Activated CD8-positive, alpha-beta memory T cell treated with anti-CD3 and anti-CD28 coated beads for 36 hours (primary cell): ENCODE results near the gene SP140. TPM values are rescaled to one million over a fixed set of nuclear protein-coding genes. Genes with fewer than 3 reads are reported as not detected.
"Not testable (repeated sequence)": the region's sequence is repeated elsewhere in the genome, so short reads cannot be mapped to it uniquely, and the experiment has no call there.

Experiments
- CTCF ChIA-PET: fragments of 350-600 bp; sonication (Branson Sonifier 250); formaldehyde crosslinking; loops from one replicate; lab custom pipeline; 2021; ENCODE audit warnings: antibody characterized with exemption; lab: Charles Lee
- POLR2A ChIA-PET: fragments of 350-600 bp; sonication (Branson Sonifier 250); formaldehyde crosslinking; loops from one replicate; lab custom pipeline; 2021; ENCODE audit warnings: antibody characterized with exemption; lab: Charles Lee
- total RNA-seq, 2 experiments: library from RNA; stranded (reverse); gene quantifications; one replicate each; pipeline ENCODE4 v1.2.3, GENCODE V29; 2021

The SP140 gene
- total RNA-seq, 2 experiments from 2014 or later, result 110 to 112 TPM

DNA sequence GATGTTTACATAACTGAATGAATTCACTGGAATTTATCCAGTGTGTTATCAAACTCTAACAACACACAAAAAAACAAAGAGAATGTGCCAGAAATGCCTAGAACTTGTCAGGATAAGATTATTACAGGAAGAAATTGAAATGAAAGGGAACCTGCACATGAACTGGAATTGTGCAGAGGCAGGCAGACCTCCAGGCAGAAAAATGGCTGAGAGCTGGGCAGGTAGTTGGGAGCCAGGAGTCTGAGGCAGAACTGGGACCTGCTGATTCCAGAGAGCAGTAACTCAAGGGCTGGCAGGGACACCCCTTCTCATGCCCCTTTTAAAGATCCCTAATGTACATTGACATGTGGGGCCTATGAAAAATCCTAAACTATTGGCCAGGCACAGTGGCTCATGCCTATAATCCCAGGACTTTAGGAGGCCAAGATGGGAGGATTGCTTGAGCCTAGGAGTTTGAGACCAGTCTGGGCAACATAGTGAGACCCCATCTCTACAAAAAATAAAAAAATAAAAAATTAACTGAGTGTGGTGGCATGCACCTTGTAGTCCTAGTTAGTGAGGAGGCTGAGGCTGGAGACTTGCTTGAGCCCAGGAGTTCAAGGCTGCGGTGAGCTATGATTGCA is 5.1 kb upstream of the SP140 start:
- ChIA-PET POLR2A (interaction anchor here (0.9 kb wide), 1 partner anchor 18 kb away, joined by 3 read pairs; no protein-coding TSS in a partner anchor), CTCF (interaction anchor here (0.7 to 1.4 kb wide), 3 partner anchors 10 to 843 kb away, joined by 3 to 4 read pairs (median 3); no protein-coding TSS in a partner anchor)

DNA sequence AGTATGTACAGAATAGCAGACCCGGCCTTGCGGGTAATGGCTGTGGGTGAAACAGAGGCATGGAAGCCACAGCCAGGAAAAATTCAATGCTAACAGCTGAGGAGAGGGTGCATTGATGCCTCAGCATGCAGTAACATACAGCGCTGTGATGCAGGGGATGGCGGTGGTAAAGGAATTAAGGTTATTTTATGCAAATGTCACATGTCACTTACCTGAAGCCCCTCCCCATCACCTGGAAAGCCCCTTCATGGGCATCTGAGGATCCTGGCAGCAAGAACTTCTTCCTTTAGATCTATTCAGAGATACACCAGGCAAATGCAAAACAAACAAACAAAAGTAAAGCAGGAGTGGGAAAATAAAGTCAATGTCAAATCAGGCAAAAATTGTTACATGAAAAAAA is 4.0 kb upstream of the SP140 start:
- ChIA-PET POLR2A (no interaction called here), CTCF (no interaction called here)

- POLR2A ChIA-PET, result interaction anchor here (0.7 kb wide), 1 partner anchor 380 kb away, joined by 4 read pairs; no protein-coding TSS in a partner anchor
- CTCF ChIA-PET, result not testable (repeated sequence)
These were observed 2.7 kb upstream of the SP140 start for GRCh38 chr2:230222829-230223228.

DNA sequence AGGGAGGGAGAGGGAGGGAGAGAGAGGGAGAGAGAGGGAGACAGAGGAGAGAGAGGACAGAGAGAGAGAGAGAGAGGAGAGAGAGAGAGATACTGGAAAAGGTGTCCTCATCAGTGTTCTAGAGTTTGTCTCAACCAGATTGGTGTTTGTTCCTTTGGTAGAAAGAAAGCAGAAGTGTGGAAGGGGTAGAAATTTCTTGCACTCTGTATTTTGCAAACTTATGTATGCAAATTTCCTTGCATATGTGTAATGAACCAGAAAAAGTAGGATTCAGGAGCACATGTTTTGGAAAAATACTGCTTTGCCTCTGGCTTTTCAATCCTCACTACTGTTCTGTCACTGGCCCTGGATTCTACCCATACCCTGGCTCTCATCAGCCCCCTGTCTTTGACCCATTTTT is 1.1 kb upstream of the SP140 start:
- ChIA-PET CTCF (interaction anchor here (1.1 kb wide), 1 partner anchor 65 kb away, joined by 6 read pairs; no protein-coding TSS in a partner anchor), POLR2A (no interaction called here)

- CTCF ChIA-PET, result no interaction called here
- POLR2A ChIA-PET, result interaction anchor here (0.6 to 1.4 kb wide), 2 partner anchors 13 to 450 kb away, joined by 3 read pairs; no protein-coding TSS in a partner anchor
These were observed 565 bp downstream of the SP140 start for GRCh38 chr2:230226051-230226551.

DNA sequence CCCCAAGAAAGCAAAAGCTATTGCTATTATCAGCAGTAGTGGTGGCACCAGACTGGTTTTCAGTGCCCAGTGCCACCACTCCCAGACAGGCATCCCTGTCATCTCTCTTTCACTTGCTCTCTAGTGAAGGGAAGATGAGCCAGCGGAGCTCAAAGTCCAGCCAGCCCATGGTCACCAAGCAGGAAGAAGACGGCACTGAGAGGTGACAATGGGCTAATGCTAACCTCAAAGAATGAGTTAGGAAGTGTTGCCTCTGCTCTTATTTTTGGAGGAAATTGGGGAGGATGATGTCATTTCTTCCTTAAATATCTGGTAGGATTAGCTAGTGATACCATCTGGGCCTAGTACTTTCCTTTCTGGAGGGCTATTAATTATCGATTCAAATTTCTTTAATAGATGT is 1.7 kb downstream of the SP140 start:
- ChIA-PET CTCF (no interaction called here), POLR2A (no interaction called here)

DNA sequence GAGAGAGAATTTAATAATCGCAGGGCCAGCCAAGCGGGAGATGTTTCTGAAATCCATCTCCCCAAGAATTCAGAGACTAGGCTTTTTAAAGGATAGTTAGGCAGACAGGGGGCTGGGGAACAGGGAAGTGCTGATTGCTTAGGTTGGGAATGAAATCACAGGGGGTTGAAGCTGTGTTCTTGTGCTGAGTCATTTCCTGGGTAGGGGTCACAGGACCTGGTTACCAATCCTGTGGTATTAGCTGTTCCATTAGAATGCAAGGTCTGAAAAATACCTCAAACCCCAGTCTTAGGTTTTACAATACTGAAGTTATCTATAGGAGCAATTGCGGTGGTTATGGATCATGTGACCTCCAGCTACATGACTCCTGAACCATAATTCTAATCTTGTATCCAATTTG is 4.6 kb downstream of the SP140 start:
- ChIA-PET POLR2A (interaction anchor here (0.9 kb wide), 1 partner anchor 39 kb away, joined by 3 read pairs; no protein-coding TSS in a partner anchor), CTCF (interaction anchor here (0.9 to 1.2 kb wide), 2 partner anchors 10 to 27 kb away, joined by 3 to 5 read pairs; partner anchors contain the start of gene SP110)

GRCh38 chr2:230230496-230231200 is 5.1 kb downstream of the SP140 start:
- POLR2A ChIA-PET, result interaction anchor here (0.9 kb wide), 1 partner anchor 38 kb away, joined by 3 read pairs; no protein-coding TSS in a partner anchor
- CTCF ChIA-PET, result interaction anchor here (0.9 to 1.2 kb wide), 2 partner anchors 11 to 28 kb away, joined by 3 to 5 read pairs; partner anchors contain the start of gene SP110

GRCh38 chr2:230231251-230231650 is 5.7 kb downstream of the SP140 start:
- ChIA-PET POLR2A (no interaction called here), CTCF (no interaction called here)

DNA sequence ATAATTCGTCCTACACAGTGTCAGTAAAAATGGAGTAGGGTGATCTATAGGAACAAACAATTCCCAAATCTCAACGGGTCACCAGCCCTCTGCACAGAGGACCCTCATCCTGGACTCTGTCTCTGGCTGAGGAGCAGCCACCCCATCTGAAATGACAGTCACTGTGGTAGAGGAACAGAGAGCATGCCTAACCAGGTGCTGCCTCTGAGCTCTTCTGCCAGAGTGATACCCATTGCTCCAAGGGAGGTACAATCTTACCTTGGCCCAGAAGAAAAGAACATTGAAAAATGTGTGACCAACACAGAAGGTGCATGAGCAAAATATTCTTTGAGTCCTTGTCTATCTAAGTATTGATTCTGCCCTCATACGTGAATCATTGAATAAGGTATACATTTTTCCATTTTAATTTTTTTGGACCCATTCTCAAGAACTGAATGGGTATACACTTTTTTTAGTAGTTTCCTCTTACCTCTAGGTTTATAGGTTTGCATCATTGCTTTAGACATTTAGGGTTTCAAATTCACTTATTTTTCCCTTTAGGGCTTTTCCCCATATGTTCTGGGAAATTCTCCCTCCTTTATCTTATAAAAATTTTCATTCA is 8.7 kb downstream of the SP140 start:
- ChIA-PET CTCF (no interaction called here), POLR2A (no interaction called here)

- POLR2A ChIA-PET, result no interaction called here
- CTCF ChIA-PET, result no interaction called here
These were observed 9.3 kb downstream of the SP140 start for GRCh38 chr2:230234845-230235244.

DNA sequence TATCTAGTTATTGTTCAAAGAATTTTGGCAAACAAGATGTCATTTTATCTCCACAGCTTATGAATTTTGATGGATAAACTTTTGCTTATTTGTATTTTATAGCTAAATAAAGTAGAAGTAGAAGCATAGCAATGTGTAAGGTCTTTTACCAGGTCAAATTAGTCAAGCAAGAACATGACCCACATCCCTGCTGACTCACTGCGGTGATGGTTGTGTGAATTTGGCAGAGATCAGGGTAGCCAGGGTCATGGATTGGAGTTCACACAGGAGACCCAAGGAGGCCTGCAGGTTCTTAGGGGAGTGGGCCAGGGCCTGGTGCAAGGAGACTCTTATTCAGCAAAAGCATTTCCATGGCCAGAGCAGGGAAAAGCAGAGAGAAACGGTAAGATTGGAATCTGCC is 18.7 kb downstream of the SP140 start:
- ChIA-PET POLR2A (no interaction called here), CTCF (no interaction called here)

DNA sequence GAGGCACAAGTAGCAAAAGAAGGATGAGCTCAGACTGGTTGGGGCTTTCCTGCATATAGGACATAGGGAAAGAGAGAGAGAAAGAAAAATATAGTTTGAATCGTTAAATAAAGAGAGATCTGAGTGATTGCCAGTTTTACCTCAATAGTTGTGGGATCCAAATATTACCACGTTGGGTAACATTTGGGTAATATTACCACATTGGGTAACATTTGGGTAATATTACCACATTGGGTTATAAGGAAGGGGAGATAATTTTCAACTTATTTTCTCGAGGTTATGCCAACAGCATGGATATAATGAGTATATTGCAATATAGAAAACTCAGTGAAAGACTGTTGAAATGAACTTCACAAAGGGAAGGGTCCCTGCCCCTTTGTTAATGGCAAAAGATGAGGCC is 20.7 kb downstream of the SP140 start:
- POLR2A ChIA-PET, result no interaction called here
- CTCF ChIA-PET, result no interaction called here

DNA sequence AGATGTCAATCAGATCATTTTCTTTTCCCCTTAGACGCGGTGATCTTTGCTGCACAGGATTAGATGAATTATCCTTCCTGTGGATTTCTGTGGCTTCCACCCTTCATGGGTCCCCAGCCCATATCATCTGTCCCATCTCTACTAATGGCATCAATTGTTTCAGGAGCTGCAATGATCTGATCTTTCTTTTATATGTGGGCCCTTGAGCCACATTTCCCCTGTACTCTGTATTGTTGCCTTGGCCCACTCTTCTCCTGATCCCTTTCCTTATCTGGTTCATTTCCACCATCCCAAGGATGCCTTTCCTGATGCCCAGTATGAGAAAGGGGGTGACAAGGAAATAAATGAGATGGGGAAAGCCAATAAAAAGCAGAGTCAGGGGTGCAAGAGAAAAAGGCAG is 24.7 kb downstream of the SP140 start:
- POLR2A ChIA-PET, result no interaction called here
- CTCF ChIA-PET, result no interaction called here

DNA sequence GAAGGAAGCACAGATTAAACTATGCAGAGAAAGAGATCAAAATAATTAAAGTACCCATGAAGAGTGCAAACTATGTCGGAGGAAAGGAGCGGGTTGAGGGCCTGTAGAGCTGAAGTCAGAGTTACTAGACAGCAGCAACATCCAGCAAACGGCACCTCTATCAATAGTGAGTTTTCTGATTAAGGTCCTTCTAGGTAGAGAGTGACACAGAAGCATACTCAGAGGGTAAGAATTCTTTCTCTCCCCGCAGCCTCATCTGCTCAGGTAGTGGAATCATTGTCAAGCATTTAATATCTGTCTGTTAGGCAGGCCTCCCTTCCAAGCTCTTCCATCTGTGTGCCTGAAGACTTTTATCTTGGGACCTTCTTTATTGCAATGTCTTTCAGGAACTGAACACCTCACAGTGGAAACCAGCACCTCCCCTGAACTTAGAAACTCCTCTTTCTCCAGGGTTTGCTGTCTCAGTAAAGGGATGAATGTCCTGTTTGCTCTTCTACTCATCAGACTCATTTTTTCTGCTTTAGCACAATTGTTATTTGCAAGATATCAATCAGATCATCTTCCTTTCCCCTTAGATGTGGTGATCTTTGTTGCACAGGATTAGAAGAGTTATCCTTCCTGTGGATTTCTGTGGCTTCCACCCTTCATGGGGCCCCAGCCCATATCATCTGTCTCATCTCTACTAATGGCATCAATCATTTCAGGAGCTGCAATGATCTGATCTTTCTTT is 28.8 kb downstream of the SP140 start:
- ChIA-PET POLR2A (no interaction called here), CTCF (interaction anchor here (1.1 kb wide), 1 partner anchor 12 kb away, joined by 3 read pairs; no protein-coding TSS in a partner anchor)

- ChIA-PET POLR2A (no interaction called here), CTCF (no interaction called here)
These were observed 31.3 kb downstream of the SP140 start for GRCh38 chr2:230256733-230257332.

GRCh38 chr2:230258483-230258882 is 32.9 kb downstream of the SP140 start:
- POLR2A ChIA-PET, result no interaction called here
- CTCF ChIA-PET, result no interaction called here

GRCh38 chr2:230262246-230262645 is 36.7 kb downstream of the SP140 start:
- CTCF ChIA-PET, result interaction anchor here (1.1 kb wide), 1 partner anchor 341 kb away, joined by 3 read pairs; no protein-coding TSS in a partner anchor

DNA sequence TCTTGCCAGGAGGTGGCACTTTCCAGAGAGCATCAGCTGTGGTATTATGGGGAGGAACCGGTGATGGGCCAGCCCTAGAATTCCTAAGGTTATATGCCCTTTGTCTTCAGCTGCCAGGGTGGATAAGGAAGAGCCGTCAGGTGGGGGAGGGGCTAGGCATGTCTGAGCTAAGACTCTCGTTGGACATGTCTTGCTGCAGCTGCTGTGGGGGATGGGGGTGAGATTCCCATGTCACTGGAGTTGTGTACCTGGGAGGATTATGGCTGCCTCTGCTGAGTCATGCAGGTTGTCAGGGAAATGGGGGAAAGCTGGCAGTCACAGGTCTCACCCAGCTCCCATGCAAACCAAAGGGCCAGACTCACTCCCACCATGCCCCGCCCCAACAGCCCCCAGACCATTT is 39.4 kb downstream of the SP140 start:
- CTCF ChIA-PET, POLR2A ChIA-PET: not testable (repeated sequence)

More at GRCh38 chr2:230262246-230262645, 36.7 kb downstream of the SP140 start:
- POLR2A ChIA-PET, result no interaction called here
